AG08395 (cell line): ENCODE measurements around the gene TNRC6C.
"Not testable (repeated sequence)": the region's sequence is repeated elsewhere in the genome, so short reads cannot be mapped to it uniquely, and the experiment has no call there.

Experiments
- DNase-seq: peaks from one replicate; pipeline ENCODE4 v3.0.0; 2012; ENCODE audit warnings: mixed read lengths, low spot score

The TNRC6C gene

DNA sequence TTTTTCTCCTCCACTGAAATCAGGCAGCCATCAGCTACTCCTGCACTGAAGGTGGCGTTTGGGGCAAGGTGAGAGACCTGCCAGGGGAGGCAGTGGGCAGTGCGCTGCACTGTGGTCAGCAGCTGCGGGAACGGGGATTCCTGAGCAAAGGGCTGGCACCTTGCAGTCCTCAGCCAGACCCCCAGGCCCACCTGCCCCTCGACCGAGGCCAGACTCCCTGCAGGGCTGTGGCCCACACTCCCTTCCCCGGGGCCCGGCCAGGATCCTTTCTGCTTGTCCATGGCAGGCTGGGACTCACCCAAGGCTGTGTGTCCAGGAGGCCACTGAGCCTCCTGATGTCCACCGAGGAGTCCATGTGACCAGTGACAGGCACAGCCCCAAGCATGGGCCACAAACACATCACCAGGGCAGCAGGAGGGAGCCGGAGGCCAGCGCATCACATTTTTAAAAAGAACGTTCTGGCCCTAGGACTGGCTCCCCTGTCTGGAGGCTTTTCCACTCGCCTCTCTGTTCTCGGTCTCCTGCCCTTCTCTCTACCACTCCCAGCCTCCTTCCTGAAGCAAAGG lies 28.5 kb upstream of the TNRC6C start:
- DNase-seq: no peak

DNA sequence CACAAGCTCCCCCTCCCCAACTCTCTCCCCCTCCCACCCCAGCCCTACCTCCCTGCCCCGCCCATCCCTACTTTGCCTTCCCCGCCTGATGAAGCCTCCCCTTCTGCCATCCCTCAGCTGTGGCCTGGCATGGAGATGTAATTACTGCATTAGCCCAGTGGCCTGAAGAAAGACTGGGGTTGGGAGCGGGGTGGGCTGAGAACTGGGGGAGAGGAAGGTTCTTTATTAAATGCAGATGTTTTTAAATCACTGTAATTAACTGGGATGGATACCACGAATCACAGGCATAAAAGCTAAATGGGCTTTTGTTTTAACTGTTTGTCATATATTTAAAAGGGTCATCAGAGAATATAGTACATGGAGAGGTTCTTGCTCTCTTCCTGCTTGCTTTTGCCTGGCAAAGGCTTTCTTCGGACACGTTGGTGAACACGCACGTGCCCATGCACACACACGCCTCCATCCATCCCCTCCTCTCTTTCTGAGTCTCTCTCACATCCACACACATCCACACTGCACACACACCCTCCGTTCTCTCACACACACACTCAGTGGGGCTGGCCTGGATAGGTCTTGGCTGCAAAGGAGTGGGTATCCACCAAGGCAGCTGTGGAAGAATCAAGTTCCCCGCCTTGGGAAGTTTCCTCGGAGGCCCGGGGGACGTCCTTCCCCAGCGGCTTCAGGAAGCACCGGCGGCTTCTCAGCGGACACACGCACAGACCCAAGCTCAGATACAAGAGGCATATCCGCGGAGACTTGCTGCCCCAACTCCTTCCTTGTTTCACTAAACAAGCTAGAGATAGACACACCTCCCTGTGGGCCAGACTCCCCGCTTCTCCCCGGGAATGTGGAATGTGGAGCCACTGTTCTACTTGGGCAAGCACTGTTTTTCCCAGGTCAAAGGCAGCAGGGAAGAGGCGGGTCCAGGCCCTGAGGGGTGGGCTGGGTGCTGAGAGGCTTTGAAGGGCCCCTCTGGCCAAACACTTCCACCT lies 27.4 kb upstream of the TNRC6C start:
- DNase-seq: no peak

DNA sequence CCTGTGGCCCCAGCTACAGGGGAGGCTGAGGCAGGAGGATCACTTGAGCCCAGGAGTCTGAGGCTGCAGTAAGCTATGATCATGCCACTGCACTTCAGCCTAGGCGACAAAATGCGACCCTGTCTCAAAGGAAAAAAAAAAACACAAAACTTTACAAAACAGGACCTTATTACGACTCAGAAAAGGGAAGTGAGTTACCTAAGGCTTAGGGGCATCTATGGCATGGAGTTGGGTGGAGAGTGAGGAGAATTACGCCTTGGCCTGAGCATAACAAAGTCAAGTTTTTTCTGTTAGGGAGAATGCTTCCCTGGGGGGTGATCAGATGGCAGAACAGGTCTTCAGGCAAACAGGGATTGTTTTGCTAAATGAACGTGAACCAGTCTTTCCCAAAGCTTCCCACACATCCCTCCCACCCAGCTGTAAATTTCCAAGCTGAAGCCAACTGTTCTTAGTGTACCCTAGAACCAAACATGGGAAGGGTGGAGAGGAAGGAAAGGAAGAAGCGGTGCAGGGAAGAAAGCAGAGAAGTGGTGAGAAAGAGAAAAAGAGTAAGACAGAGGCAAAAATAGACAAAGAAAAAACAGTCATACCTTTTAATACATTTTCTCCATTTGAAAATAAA lies 24.6 kb upstream of the TNRC6C start:
- DNase-seq: no peak

DNA sequence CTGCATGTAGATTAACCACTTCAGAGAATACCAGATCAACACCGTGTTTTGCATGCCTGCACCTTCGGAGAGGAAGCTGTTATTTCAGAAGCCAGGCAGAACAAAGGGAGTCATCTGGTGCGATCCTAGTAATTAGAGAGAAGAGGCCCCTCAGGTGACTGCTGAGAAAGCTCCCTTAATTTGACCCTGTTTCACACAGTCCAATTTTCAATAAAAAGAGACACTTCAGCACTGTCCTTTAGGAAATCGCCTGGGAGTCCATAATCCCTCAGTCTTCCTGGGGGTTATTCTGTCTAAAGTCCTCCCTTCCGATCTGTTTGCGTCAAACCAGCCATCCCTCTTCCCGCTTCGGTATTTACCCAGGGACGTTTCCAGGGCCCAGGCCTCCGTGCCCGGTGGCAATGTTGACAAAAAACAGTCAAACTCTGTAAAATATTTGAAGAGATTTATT lies 23.4 kb upstream of the TNRC6C start:
- no peak for DNase-seq

DNA sequence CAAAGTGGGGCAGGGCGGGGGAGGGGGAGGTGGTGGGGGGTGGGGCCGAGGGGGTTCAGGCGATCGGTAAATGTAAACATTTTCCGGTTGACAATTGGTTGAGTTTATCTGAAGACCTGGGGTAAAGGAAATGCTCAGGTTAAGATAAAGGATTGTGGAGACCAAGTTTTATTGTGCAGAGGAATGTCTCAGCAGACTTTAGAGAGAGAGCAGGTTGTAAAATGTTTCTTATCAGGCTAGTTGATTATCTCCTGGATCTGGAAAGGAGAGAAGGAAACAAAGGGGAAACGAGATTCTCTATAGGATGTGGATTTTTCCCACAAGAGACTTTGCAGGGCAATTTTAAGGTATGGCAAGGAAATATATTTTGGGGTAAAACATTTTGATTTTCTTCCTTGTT lies 22.8 kb upstream of the TNRC6C start:
- DNase-seq: not testable (repeated sequence)

DNA sequence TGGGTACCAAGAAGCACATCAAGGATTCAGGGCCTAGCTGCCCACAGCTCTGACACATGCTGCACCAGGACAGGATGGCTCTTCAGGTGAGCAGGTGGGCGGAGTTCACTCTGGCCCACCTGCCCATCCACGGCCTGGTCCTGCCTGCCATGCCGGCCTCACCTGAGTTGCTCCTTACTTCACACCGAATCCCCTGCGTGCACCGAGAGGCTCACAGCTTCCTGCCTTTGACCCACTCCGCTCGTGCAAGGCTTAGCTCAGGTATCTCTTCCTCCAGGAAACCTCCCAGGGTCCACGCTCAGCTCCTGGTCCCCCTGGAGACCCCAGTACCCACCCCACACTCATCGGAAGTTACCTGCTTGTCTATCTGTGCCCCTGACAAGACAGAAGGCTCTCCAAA lies 21.6 kb upstream of the TNRC6C start:
- DNase-seq: no peak

DNA sequence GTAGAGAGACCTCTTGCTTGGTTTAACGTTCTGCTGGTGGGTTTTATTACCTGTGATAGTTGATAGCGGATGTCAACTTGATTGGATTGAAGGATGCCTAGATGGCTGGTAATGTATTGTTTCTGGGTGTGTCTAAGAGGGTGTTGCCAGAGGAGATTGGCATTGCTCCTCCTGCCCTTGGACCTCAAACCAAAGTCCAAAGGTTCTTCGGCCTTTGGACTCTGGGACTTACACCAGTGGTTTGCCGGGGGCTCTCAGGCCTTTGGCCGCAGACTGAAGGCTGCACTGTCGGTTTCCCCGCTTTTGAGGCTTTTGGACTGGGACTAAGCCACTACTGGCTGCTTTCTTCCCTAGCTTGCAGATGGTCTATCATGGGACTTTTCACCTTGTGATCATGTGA lies 17.5 kb upstream of the TNRC6C start:
- no peak for DNase-seq

DNA sequence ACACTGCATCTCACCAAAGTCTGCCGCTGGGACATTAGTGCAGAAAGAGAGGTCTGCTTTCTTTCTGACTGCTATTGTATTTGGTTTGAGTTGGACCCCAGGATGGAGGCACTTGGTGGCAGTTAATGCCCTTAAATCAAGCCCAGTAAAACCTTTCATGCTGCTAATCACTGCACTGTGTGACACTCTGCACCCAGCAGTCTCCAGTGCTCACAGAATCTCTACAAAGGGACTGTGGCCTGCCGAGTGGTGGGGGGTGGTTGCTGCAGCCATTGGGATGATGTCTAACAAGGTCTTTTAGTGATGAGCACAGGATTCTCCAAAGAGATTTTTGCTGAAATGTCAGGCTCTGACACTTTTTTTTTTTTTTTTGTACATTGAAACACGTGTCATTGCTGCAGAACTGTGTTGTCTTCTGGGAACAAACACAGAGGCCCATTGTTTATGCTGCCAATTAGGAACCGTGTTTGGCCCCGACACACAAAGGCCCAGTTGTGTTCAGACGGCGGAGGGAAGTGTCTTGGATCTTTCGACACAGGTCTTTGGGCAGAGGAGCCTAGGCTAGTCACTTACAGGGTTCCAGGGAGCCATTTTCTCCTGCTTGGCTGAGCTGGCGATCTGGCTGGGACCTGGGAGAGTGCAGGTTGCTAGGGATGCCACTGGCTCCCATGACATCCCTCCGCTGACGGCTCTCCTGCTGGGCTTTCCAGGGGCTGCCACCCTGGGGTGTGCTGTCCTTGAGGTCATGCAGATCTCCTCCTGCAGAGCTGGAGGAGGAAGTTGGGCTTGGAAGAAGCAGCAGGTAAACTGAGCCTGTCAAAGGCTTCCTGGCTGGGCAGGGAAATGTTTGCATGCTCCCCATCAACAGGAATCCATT lies 16.2 kb upstream of the TNRC6C start:
- DNase-seq: no peak

DNA sequence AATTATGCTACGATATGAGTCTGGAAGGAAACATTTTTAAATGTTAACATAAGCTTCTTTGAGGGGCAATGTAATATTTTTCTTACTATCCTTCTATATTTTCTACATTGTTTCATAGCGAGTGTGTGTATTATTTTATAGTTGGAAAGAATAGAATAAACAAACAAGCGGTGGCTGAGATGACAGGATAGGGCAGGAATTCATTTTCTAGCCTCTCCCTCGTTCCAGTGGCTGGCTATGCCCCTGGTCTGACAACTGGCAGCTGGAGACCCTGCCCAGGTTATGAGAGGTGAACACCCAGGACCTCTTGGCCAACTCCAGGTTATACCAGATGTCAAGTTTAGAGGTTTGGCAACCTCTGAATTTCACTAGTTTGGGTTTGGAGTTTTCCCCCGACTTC lies 14.5 kb upstream of the TNRC6C start:
- no peak for DNase-seq

DNA sequence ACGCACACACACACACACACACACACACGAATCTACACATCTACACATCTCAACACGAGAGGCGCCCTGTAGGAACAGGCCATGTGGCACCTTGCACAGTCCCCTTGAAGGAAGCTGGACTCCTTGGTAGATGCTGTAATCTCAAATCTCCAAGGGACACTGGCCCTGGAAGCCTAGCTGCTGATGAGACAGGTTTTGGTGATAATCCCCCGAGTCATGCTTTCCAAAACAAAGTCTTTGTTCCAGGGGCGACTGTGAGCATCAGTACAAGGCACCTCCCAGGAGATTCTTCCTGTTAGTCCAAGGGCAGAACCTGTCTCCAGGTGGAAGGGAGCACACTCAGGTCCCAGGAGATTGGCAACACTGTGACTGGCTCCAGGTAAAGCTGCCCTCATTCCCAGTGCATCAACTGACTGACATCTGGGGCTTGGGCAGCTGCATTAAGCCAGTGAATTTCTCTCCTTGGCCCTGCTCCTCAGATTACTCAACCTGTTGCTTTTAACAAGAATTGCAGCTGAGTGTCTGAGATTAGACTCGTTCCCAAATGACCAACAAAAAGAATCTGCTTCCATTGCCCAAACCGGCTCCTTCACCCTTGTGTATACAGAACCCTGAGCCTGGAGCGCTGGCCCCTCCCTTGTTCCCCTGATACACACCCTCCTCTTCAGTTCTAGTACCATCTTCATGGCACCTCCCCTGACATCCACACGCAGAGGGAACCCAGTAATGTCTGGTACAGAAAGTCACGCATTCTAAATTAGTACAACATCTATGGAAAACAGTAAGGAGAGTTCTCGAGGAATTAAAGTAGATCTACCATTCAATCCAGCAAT lies 13.9 kb upstream of the TNRC6C start:
- no peak for DNase-seq

DNA sequence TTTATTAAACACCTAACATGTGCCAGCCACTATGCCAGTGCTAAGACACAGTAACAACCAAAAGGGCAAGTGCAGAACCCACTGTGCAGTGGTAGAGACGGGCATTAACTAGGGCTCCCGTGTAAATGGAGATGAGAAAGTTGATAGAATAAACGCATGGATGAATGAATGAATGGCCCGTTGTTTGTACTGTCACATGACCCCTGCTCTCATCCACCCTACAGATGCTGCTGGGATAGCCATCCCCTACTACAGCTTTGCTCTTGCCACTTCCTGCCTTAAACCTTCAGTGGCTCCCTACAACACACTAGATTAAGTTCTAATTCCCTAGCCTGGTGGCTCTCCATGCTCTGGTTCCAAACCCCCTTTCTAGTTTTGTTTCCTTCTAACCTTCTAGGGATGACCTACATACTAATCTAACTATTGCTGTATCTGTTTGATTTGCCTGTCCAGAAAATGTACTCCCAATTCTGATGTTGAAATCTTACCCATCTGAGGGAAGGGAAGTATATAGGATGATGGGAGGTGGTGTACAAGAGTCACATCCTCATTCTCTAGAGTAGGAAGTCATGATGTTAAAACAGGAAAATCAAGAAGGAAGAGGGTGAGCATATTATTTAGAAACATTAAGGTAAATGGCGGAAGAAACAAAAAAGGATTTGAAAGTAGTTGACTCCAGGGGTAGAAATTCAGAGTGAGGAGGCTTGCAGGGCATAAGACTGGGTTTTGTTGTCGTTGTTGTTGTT lies 11.4 kb upstream of the TNRC6C start:
- DNase-seq: no peak

DNA sequence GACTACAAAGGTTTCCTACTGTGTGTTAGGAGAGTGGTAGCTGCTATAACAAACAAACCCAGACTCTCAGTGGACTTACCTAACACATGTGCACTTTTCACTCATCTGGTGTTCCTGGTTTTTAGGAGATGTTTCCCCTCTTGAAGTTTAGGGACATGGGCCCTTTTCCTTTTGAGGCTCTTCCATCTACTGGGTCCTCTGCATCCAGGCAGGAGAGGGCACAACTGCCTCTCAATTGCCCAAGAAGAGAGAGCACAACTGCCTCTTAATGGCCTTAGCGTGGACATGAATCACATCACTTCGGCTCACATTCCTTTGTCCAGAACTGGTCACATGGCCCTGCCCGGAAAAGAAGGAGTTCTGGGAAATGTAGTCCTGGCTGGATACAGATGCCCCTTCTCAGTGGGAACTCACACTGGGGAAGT lies 9.8 kb upstream of the TNRC6C start:
- peak; percentile 71 for DNase-seq

DNA sequence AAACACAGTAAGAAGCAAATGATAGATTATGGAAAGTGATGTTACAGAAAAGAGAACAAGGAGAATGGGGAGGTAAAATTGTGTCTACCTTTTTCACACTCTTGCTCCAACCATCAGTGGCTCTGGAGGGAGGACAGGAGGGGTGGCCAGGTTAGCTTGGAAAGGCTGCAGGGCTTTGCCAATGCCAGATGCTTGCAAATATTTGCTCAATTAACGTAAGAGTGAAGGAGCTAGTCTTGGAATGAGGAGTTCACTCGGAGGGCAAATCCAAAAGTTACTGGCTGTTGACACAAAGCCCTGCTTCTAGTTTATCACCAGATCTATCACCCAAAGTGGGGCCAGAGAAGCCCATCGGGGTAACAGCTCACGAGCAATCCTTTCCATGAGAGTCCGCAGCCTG lies 7.4 kb upstream of the TNRC6C start:
- no peak for DNase-seq

DNA sequence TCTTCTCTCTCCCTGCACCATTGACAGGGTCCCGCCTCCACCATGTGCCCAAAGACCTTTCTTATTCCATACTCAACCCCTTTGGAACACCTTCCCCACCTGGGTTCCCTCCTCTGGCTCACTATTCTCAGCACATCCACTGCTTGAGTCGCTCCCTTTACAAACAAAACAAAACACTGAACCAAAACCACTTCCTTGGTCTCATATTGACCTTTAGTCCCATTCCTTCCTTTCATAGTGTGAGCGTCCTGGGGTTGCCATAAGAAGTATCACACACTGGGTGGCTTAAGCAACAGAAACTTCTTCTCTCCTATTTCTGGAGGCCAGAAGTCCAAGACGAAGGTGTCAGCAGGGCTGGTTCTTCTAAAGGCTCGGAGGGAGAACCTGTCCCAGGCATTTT lies 6.1 kb upstream of the TNRC6C start:
- no peak for DNase-seq

DNA sequence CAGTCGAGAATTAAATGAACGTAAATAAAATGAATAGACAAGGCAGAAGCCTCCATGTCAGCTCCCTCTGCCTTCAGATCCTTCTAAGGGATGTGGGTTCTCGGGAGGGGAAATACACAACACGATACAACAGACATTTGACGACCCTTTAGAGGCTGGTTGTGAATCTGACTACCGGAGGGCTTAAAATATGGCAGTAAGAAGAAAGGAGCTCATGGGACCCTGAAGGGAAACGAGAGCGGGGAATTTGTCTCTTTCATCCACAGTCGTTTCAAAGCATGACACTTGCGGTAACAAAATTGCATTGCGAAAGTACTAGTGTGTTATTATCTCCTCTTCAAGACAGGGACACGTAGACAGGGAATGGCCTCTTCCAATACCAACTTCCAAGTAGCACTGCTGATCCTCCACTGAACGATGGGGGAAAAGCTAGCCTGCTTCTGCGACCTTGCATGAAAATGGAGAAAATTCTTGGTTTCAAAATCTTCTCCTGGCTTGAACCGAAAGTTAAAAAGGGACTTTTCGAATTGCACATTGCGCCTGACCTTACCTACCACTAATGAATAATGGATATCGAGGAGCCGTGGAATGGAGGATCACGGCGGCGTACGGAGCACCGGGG lies 1.2 kb upstream of the TNRC6C start:
- DNase-seq: peak; percentile 17

DNA sequence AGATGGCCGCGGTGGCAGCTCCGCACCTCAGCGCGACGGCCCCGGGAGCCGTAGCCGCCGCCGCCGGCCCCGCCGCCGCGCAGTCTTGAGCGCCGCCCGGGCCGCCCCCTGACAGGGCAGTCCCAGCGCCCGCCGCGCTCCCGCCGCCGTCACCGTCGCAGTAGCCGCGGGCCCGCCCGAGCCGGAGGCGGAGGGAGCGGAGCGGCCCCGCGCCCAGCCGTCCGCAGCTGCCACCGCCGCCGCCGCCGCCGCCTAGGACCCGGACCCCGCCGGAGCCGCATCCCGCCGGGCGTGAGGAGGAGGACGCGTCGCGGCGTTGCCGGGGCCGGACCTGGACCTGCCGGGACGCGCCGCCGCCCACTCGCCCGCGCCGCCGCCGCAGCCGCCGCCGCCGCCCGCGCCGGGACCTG lies 218 bp downstream of the TNRC6C start:
- no peak for DNase-seq

DNA sequence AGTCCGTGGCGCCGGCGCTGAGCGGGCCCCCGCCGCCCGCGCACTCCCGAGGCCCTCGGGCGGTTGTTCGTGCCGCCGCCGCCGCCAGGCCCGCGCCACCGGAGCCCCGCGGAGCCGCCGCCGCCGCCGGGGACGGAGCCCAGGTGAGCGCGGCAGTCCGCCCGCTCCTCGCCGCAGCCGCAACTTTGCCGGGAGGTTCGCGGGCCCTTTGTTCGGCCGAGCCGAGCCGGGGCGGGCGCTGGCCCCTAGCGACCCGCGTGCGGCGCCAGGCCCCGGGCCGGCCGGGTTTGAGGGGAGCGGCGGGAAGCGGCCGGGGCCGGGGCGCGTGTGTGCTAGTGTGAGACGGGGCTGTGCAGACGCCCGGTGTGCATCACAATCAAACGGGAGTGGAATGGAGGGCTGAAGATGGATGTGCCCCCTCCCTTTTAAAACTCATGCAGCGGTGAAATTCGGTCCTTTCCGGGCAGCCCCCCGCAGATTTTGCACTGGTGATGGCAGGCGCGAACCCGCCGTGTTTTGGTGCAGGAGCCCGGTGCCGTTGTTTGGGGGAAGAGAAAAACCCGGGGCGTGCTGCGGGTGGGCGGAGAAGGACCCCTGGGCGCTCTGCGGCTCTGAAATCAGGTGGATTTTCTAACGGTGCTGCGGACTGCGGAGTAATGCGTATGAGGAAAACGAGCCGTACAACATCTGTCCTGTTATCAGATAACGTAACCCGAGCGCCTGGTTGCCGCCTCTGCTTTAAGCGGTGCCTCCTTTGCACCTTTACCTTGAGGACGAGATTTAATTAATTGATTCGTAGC lies 823 bp downstream of the TNRC6C start:
- peak; percentile 7 for DNase-seq

DNA sequence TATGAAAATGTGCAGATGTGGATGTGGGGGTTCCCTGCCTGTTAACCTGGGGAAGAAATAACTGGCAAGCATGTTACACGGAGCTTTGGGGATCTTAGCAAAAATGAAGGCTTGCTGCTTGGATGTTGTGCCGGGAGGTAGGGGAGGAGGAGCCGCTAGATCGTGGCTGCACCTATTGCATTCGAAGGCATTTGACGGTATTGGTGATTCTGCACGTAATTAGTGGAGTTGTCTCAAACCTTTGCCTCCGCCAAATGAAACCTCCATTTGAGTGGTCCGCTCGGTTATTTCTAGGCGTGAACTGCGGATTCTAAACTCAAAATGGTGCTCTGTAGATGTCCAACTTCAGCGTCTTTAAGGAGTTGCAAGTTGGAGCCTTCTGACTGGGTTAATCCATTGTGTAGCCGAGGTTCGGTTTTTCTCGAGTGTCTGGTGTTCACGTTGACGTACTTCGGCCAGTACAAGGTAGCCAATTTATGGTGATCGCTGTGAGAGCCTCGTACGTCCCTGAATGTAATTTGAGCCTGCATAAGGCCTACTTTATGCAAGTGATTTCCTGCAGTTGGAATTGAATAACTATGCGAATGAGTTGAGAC lies 1.5 kb downstream of the TNRC6C start:
- DNase-seq: no peak

DNA sequence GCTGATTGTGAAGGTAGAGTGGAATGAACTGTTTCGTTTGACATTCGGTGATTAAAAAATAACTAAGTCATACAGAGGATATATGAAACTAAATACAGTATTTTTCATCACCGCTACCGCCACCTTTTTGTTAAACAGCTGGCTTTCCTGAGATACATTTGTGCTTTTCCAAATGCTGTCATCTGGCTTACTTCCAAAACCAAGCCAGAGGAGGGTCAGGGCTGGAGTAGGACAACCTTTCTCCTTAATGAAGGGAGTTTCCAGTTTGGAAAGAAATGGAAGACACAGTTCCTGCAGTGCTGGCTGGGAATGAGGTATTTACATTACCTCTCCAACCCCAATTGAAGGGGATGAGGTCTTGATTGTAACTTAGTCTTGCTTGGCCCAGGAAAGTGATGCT lies 3.2 kb downstream of the TNRC6C start:
- no peak for DNase-seq
